IMR-90 (cell line): ENCODE results near the gene KAZN. TPM values are rescaled to one million over a fixed set of nuclear protein-coding genes. Genes with fewer than 3 reads are reported as not detected.

Source experiments
- ATAC-seq: fragments of 200-7000 bp; cut with Tn5 transposase; 2 replicates; pipeline ENCODE4 v1.9.1; 2020; ENCODE audit warnings: low read depth, mild to moderate bottlenecking, moderate library complexity
- BruUV-seq: library from RNA; stranded (reverse); fragments of 400-500 nt; replicated peaks from 2 replicates; lab custom pipeline; 2021; lab: Mats Ljungman, UMichigan
- CTCF ChIA-PET: fragments of 300-600 bp; formaldehyde crosslinking; extraction: SDS; loops from one replicate; lab custom pipeline; 2021; ENCODE audit warnings: antibody characterized with exemption; lab: Yijun Ruan, JAX
- POLR2A ChIA-PET: fragments of 300-600 bp; sonication (Branson Sonifier 250); formaldehyde crosslinking; loops from one replicate; lab custom pipeline; 2022; ENCODE audit warnings: antibody characterized with exemption; ENCODE audit not compliant: unreplicated experiment; lab: Charles Lee
- DNase-seq: peaks from one replicate; pipeline ENCODE4 v3.0.0; 2013
- H2AFZ ChIP-seq: replicated peaks from 2 replicates; pipeline ENCODE3; 2013; ENCODE audit warnings: low read length, mild to moderate bottlenecking; ENCODE audit not compliant: poor library complexity
- H2AK5ac ChIP-seq: 2 replicates; pipeline ENCODE4 v1.6.1; 2013; ENCODE audit warnings: low read depth, low read length, inconsistent platforms
- H2AK9ac ChIP-seq: replicated peaks from 2 replicates; pipeline ENCODE3; 2013; ENCODE audit warnings: mild to moderate bottlenecking, low read depth, low read length, moderate library complexity; ENCODE audit not compliant: poor library complexity
- H2BK120ac ChIP-seq: 2 replicates; pipeline ENCODE4 v1.6.1; 2013; ENCODE audit warnings: low read depth, low read length, inconsistent platforms
- H2BK15ac ChIP-seq: 3 replicates; pipeline ENCODE4 v1.6.1; 2013; ENCODE audit warnings: low read depth, low read length, inconsistent platforms
- H2BK20ac ChIP-seq: 2 replicates; pipeline ENCODE4 v1.6.1; 2013; ENCODE audit warnings: low read depth, mild to moderate bottlenecking, inconsistent platforms, low read length, moderate library complexity
- H2BK5ac ChIP-seq: 2 replicates; pipeline ENCODE4 v1.6.1; 2013; ENCODE audit warnings: mild to moderate bottlenecking, low read depth, low read length, inconsistent platforms; ENCODE audit not compliant: poor library complexity, severe bottlenecking
- H3K14ac ChIP-seq: replicated peaks from 2 replicates; pipeline ENCODE4 v1.6.1; 2013; ENCODE audit warnings: low read depth, low read length, inconsistent platforms
- H3K18ac ChIP-seq: 2 replicates; pipeline ENCODE4 v1.6.1; 2013; ENCODE audit warnings: low read depth, low read length, control low read depth
- H3K23ac ChIP-seq: 2 replicates; pipeline ENCODE4 v1.6.1; 2013; ENCODE audit warnings: low read depth, low read length, inconsistent platforms
- H3K27ac ChIP-seq: 2 replicates; pipeline ENCODE4 v1.5.1; 2013; ENCODE audit warnings: mild to moderate bottlenecking, control low read depth, low read length; ENCODE audit not compliant: insufficient read depth
- H3K27me3 ChIP-seq: 2 replicates; pipeline ENCODE4 v1.6.1; 2013; ENCODE audit warnings: low read length; ENCODE audit not compliant: control insufficient read depth, insufficient read depth
- H3K36me3 ChIP-seq: 2 replicates; pipeline ENCODE4 v1.6.1; 2013; ENCODE audit warnings: low read length, mixed read lengths; ENCODE audit not compliant: control insufficient read depth, insufficient read depth
- H3K4ac ChIP-seq: 2 replicates; pipeline ENCODE4 v1.6.1; 2013; ENCODE audit warnings: low read depth, low read length, inconsistent platforms
- H3K4me1 ChIP-seq: 2 replicates; pipeline ENCODE4 v1.6.1; 2013; ENCODE audit warnings: low read length, mixed read lengths; ENCODE audit not compliant: control insufficient read depth, insufficient read depth
- H3K4me2 ChIP-seq: 2 replicates; pipeline ENCODE4 v1.6.1; 2013; ENCODE audit warnings: low read depth, mild to moderate bottlenecking, control low read depth, low read length, moderate library complexity
- H3K4me3 ChIP-seq: 2 replicates; pipeline ENCODE4 v1.5.1; 2013; ENCODE audit warnings: low read depth, mild to moderate bottlenecking, control low read depth, low read length, moderate library complexity; ENCODE audit not compliant: insufficient read depth
- H3K56ac ChIP-seq: 2 replicates; pipeline ENCODE4 v1.6.1; 2013; ENCODE audit warnings: low read length, inconsistent platforms; ENCODE audit not compliant: insufficient read depth; ENCODE audit errors: extremely low read depth
- H3K79me1 ChIP-seq, 2 experiments: 2 replicates each; pipeline ENCODE4 v1.6.1; 2013; ENCODE audit warnings: low read length in 2 of 2, inconsistent platforms in 1 of 2, low read depth in 1 of 2
- H3K9ac ChIP-seq: 2 replicates; pipeline ENCODE4 v1.6.1; 2013; ENCODE audit warnings: low read depth, low read length, control low read depth
- H3K9me1 ChIP-seq: 2 replicates; pipeline ENCODE4 v1.6.1; 2013; ENCODE audit warnings: low read length, inconsistent platforms; ENCODE audit not compliant: insufficient read depth
- H3K9me3 ChIP-seq: 2 replicates; pipeline ENCODE4 v1.6.1; 2013; ENCODE audit warnings: low read length; ENCODE audit not compliant: control insufficient read depth, insufficient read depth
- H4K20me1 ChIP-seq: 2 replicates; pipeline ENCODE4 v1.6.1; 2013; ENCODE audit warnings: low read length, inconsistent platforms; ENCODE audit not compliant: insufficient read depth
- H4K5ac ChIP-seq: 2 replicates; pipeline ENCODE4 v1.6.1; 2013; ENCODE audit warnings: mild to moderate bottlenecking, low read depth, low read length, control low read depth
- H4K8ac ChIP-seq, 2 experiments: 2 replicates each; pipeline ENCODE4 v1.6.1; 2013; ENCODE audit warnings: low read depth in 2 of 2, low read length in 2 of 2, control low read depth in 1 of 2, inconsistent platforms in 1 of 2
- H4K91ac ChIP-seq: 2 replicates; pipeline ENCODE4 v1.6.1; 2013; ENCODE audit warnings: low read depth, low read length, inconsistent platforms; ENCODE audit not compliant: insufficient read depth
- BHLHE40 ChIP-seq: fragments of 150-350 bp; IDR thresholded peaks from 2 replicates; pipeline ENCODE4 v1.6.1; 2016; ENCODE audit warnings: mild to moderate bottlenecking, low read depth, low read length
- FOS ChIP-seq: fragments of 150-350 bp; IDR thresholded peaks from 2 replicates; pipeline ENCODE4 v1.6.1; 2016; ENCODE audit warnings: low read depth, low read length
- MAFK ChIP-seq: IDR thresholded peaks from 2 replicates; pipeline ENCODE4 v1.6.1; 2012; ENCODE audit warnings: low read depth, low read length, improper control_type of control experiment
- MAZ ChIP-seq: IDR thresholded peaks from 2 replicates; pipeline ENCODE4 v1.6.1; 2012; ENCODE audit warnings: low read depth, mild to moderate bottlenecking, low read length, improper control_type of control experiment, moderate library complexity, borderline replicate concordance
- MXI1 ChIP-seq: IDR thresholded peaks from 2 replicates; pipeline ENCODE4 v1.6.1; 2012; ENCODE audit warnings: low read depth, mild to moderate bottlenecking, low read length, moderate library complexity, borderline replicate concordance
- NFE2L2 ChIP-seq: fragments of 150-350 bp; IDR thresholded peaks from 2 replicates; pipeline ENCODE4 v1.6.1; 2016; ENCODE audit warnings: low read depth, mild to moderate bottlenecking, low read length
- RAD21 ChIP-seq: IDR thresholded peaks from 2 replicates; pipeline ENCODE4 v1.6.1; 2012; ENCODE audit warnings: low read length, improper control_type of control experiment
- RCOR1 ChIP-seq: IDR thresholded peaks from 2 replicates; pipeline ENCODE4 v1.6.1; 2012; ENCODE audit warnings: mild to moderate bottlenecking, low read length, improper control_type of control experiment; ENCODE audit not compliant: insufficient replicate concordance
- WGBS, 2 experiments: methylation state at CpG; one replicate each; pipeline versions ENCODE4 v1.1.5 to v1.1.7; 2013; ENCODE audit warnings: missing lambda C conversion rate in 2 of 2; ENCODE audit not compliant: insufficient read length in 1 of 2; ENCODE audit errors: extremely low coverage in 2 of 2; 5-methylcytosine and 5-hydroxymethylcytosine counted together
- dilution Hi-C: fragments of 300-500 bp; cut with HindIII; formaldehyde crosslinking; loops from one replicate; pipeline ENCODE4 v1.14.3; 2018; ENCODE audit warnings: low sequenced_read_pairs; ENCODE audit not compliant: unreplicated experiment
- in situ Hi-C: fragments of 300-500 bp; cut with MboI; formaldehyde crosslinking; loops from 3 replicates; pipeline ENCODE4 v1.14.3; 2019; ENCODE audit warnings: low sequenced_read_pairs, inconsistent platforms, mixed read lengths
- intact Hi-C: fragments of 100-400 bp; cut with micrococcal nuclease; formaldehyde crosslinking; loops from 2 replicates; pipeline ENCODE4 v1.10.0; 2022
- polyA plus RNA-seq, 3 experiments: library from polyadenylated mRNA; depleted of rRNA; stranded (reverse); fragments of >200 nt; gene quantifications; 2 replicates each; pipeline ENCODE4 v1.2.3, GENCODE V29; 2012; ENCODE audit warnings: low replicate concordance in 1 of 3
- total RNA-seq: library from RNA; depleted of rRNA; stranded (reverse); fragments of >200 nt; gene quantifications from 2 replicates; pipeline ENCODE4 v1.2.3, GENCODE V29; 2012

KAZN gene
- total and polyA plus RNA-seq, 2 of the 4 experiments (the other 2 are of a cell fraction): 5.2 to 10.5 TPM

GRCh38 chr1:14850563-14850962, 252.1 kb downstream of the KAZN start:
- dilution Hi-C loops (no loop called here), in situ Hi-C loops (no loop called here), intact Hi-C loops (no loop called here)
- no peak for ATAC-seq
- ChIA-PET CTCF (no interaction called here), POLR2A (no interaction called here)
- H3K36me3 ChIP-seq: no peaks in the 10 kb centered on the region
- no peaks in the 10 kb centered on the region for H3K9me3 ChIP-seq
- H4K20me1 ChIP-seq: no peaks in the 10 kb centered on the region
- 33% methylated on average over 1 of the region's 5 CpGs; no CpG with 5 or more reads in 1 of the 2 experiments for WGBS, 2 experiments
- H2BK120ac ChIP-seq: no peak overlapping the region
- TF ChIP-seq MAZ: no peak
- no peak for TF ChIP-seq BHLHE40
- TF ChIP-seq RCOR1: no peak
- TF ChIP-seq MXI1: no peak
- no peak for TF ChIP-seq MAFK
- TF ChIP-seq FOS: no peak
- TF ChIP-seq NFE2L2: no peak
- no peak for TF ChIP-seq RAD21
- no peak overlapping the region for H3K14ac ChIP-seq
- no peak overlapping the region for H3K4me2 ChIP-seq
- no peak overlapping the region for H2AK5ac ChIP-seq
- H3K27ac ChIP-seq: no peak overlapping the region
- peaks cover 3% of the 10 kb centered on the region; the same call in 1 of the 2 replicates for H3K9me1 ChIP-seq
- no peak overlapping the region for H3K4me3 ChIP-seq
- H4K8ac ChIP-seq: no peak overlapping the region
- H4K91ac ChIP-seq: no peak overlapping the region
- BruUV-seq: no TSS peak
- H3K56ac ChIP-seq: no peak overlapping the region
- H2AK9ac ChIP-seq: no peak overlapping the region
- no peak overlapping the region for H4K5ac ChIP-seq
- H3K4ac ChIP-seq: 0 out of 2 replicates have a peak overlapping the region, but pooled peaks have one; percentile 30
- no peak overlapping the region for H3K18ac ChIP-seq
- H2BK5ac ChIP-seq: no peak overlapping the region
- peaks cover 12% of the 10 kb centered on the region for H3K27me3 ChIP-seq
- H3K23ac ChIP-seq: no peak overlapping the region
- no peak for DNase-seq
- no peak overlapping the region for H3K9ac ChIP-seq
- peak overlapping the region; percentile 66 for H2AFZ ChIP-seq
- no peaks in the 10 kb centered on the region for H3K79me1 ChIP-seq
- H2BK20ac ChIP-seq: no peak overlapping the region
- peaks cover 2% of the 10 kb centered on the region; the same call in 1 of the 2 replicates for H3K4me1 ChIP-seq
- H2BK15ac ChIP-seq: no peak overlapping the region
